ENCODE data around the gene HBM.
"Not testable (repeated sequence)": the region's sequence is repeated elsewhere in the genome, so short reads cannot be mapped to it uniquely, and the experiment has no call there.

The HBM gene

GRCh38 chr16:187330-187729 lies 21.6 kb downstream of the HBM start:
- DNase-seq, result no peak

- DNase-seq, result no peak
Observed at GRCh38 chr16:188674-189073, 22.9 kb downstream of the HBM start.

DNA sequence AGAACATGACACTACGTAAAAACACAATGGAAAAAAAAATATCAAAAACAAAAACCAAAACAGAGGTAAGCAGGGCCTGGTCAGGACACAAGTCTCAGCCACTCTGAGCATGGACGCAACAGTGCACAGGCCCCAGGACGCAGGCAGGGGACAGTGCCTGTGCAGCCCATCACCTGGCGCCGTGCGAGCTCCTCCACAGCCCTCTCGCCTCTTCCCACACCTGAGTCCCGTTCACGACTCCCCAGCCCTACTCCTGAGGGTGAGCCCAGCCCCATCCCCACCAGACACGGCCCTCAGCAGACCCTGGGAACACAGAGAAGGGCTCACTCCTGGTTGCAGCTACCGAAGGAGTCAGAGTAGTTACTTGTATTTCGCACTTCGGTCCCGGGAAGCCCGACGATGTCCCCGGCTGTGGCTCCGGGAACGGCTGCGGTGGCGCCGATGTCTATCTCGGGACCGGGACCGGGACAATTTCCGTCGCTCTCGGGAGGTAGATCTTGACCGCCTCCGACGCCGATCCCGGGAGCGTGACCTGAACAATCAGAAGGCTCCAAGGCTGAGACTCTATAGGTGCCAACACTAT lies 23.9 kb downstream of the HBM start:
- no peak for DNase-seq

DNA sequence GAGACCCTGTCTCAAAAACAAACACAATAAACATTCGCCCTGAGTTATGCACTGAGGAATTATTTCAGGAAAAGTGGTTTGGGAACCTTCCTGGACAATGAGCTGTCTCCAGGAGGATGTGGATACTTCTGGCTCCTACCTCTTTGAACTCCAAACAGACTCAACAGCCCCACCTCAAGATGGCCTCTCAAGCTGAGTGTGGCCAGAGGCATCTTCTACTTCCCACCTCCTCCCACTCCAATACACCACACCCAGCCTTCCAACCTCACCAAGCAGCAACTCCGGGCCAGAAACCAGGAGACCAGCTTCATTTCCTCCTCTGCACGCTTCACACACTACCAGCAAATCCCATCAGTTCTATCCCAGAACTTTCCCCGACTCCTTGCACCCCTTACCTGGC lies 26.1 kb downstream of the HBM start:
- no peak for DNase-seq

DNA sequence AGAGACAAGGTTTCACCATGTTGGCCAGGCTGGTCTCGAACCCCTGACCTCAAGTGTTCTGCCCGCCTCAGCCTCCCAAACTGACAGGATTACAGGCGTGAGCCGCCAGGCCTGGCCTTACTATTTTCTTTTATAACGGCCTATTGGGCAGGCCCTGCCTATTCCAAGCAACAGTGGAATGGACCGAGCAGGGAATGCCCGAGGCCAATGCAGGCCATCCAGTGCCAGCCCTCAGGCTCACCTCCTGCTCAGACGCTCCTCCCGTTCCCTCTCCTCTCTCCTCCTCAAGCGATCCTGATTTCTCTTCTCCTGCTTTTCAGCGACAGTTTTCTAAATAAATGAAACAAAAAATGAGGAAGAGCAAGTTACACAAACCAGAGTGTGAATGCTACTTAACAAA lies 26.9 kb downstream of the HBM start:
- DNase-seq, result no peak

- DNase-seq, result no peak
Observed at GRCh38 chr16:193441-193840, 27.7 kb downstream of the HBM start.

DNA sequence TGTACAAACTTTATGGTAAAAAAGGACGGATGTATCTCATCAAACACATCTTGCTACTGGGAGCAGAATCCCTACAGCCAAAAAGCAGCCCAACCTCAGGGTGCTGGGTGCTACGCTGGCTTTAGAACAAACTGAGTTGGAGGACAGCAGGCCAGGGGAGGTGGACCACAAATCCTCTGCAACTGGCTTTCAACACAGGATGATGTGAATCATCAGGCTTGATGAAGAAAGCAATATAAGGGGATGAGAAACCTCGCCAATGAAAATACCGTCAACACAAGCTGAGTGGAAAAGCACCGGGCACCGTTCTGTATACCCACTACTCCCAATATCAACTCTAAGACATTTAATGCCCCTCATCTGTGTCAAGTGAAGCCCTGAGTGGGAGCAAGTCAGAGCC lies 28.7 kb downstream of the HBM start:
- DNase-seq, result no peak

DNA sequence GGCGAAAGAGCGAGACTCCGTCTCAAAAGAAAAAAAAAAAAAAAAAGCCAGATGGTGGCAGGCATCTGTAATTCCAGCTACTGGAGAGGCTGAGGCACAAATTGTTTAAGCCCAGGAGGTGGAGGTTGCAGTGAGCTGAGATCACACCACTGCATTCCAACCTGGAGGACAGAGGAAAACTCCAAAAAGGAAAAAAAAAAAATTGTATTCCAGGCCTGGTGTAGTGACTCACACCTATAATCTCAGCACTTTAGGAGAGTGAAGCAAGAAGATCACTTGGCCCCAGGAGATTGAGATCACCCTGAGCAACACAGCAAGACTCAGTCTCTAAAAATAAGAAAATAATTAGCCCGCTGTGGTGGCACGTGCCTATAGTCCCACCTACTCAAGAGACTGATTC lies 34.6 kb downstream of the HBM start:
- DNase-seq, result no peak

GRCh38 chr16:203246-203645 lies 37.5 kb downstream of the HBM start:
- no peak for DNase-seq

GRCh38 chr16:204046-204445 lies 38.3 kb downstream of the HBM start:
- not testable (repeated sequence) for DNase-seq

DNA sequence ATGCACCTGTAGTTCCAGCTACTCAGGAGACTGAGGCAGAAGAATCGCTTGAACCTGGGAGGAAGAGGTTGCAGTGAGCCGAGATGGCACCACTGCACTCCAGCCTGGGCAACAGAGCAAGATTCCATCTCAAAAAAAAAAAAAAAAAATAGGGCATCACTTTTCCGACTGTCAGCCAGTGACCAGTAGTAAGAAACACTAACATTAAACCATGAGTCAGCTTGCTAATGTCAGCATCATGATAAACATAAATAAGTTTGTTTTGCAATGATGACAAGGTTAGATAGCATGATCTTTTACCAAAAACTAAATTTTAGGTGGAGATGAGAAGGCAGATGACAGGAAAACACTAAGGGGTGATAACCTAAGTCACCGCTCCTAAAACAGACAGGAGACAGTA lies 43.6 kb downstream of the HBM start:
- not testable (repeated sequence) for DNase-seq

GRCh38 chr16:211631-212180 lies 45.9 kb downstream of the HBM start:
- DNase-seq, result not testable (repeated sequence)

GRCh38 chr16:212999-213398 lies 47.2 kb downstream of the HBM start:
- DNase-seq, result no peak
